Left lung (tissue), 10 donors: ENCODE results near the gene RAP2A. TPM values are rescaled to one million over a fixed set of nuclear protein-coding genes. Genes with fewer than 3 reads are reported as not detected.

Experiments
- ATAC-seq: fragments of 200-7000 bp; cut with Tn5 transposase; one replicate; pipeline ENCODE4 v1.9.1; 2020; ENCODE audit warnings: moderate library complexity
- DNase-seq, 4 donors: peaks; one replicate each; pipeline ENCODE4 v3.0.0-alpha.2; 2013 to 2020
- H3K27ac ChIP-seq, 2 donors: fragments of 200-600 bp; sonication (generic) in 1 of 2; one replicate each; pipeline versions ENCODE4 v1.5.0 to v1.8.0; 2020 to 2021
- H3K27me3 ChIP-seq, 2 donors: fragments of 200-600 bp; sonication (generic) in 1 of 2; one replicate each; pipeline versions ENCODE4 v1.5.0 to v1.8.0; 2020 to 2021
- H3K36me3 ChIP-seq, 2 donors: fragments of 200-600 bp; sonication (generic) in 1 of 2; one replicate each; pipeline versions ENCODE4 v1.5.0 to v1.8.0; 2020 to 2021
- H3K4me1 ChIP-seq, 2 donors: fragments of 200-600 bp; one replicate each; pipeline ENCODE4 v1.8.0; 2021
- H3K4me3 ChIP-seq, 2 donors: fragments of 200-600 bp; sonication (generic) in 1 of 2; one replicate each; pipeline versions ENCODE4 v1.5.0 to v1.8.0; 2020 to 2021; ENCODE audit warnings: mild to moderate bottlenecking in 1 of 2
- H3K9me3 ChIP-seq, 2 donors: fragments of 200-600 bp; sonication (generic) in 1 of 2; one replicate each; pipeline versions ENCODE4 v1.5.0 to v1.8.0; 2020 to 2021
- intact Hi-C, 2 donors: fragments of 100-400 bp; cut with DNase I; formaldehyde crosslinking; loops; one replicate each; pipeline versions ENCODE4 v1.11.2 to v1.14.2; 2022
- polyA plus RNA-seq, 6 donors: library from polyadenylated mRNA; unstranded; fragments of 120-200 nt; gene quantifications; one replicate each; pipeline ENCODE4 v1.2.1, GENCODE V29; 2013; ENCODE audit not compliant: insufficient read length in 6 of 6
- total RNA-seq, 2 donors: library from RNA; stranded (reverse); fragmentation: NEBNext Ultra II Directional; extraction: Animal tissue kit (Norgen Biotek cat#: 25700); gene quantifications; one replicate each; pipeline ENCODE4 v1.2.1, GENCODE V29; 2021
- TF ChIP-seq, protein P1 (sequence below), 2 donors: fragments of 200-600 bp; sonication (generic) in 1 of 2; IDR thresholded peaks; one replicate each; pipeline versions ENCODE4 v1.5.0 to v1.8.0; 2021; ENCODE audit warnings: antibody characterized with exemption in 2 of 2
- donor health status: DM: no; HTN: yes; CAD: no.
- donor health status: DM: no; HTN: no; CAD: no.

Gene RAP2A
- total and polyA plus RNA-seq, 8 donors = 44.7 to 53.5 (median 49.1) TPM

DNA sequence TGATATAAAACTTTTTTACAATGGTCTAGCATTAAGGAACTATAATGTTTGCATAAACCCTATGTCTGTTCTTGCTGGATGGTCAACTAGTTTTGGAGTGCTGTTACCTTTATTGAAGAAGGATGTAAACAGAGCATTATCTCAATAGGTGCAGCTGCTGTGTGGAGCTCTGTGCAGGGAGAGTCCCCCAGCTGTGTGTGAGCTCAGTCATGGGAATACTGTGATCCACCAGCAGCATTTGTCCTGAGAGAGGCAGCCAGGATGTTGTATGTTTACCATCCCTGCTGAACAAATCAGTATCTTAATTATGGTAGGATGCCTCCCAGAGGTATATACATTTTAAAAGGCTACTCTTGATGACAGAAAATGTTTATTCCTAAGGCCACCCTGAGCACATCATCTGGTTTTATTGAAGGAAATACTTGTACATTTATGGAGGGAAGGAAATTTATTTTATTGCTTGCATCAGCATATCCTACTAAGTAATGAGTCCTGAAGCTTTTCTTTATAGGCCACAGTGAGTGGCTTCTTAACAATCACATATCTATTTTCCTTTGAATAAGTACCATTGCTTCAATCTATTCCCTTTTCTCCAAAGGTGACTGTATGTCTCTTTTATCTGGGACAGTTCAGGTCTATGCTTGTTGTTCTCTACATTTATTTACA is 11.7 kb downstream of the RAP2A start:
- no peak overlapping the region for H3K4me3 ChIP-seq
- H3K36me3 ChIP-seq = peaks cover 0 to 5% of the 10 kb centered on the region in 2 donors
- ATAC-seq = no peak
- DNase-seq = no peak
- no peaks in the 10 kb centered on the region for H3K4me1 ChIP-seq
- no peaks in the 10 kb centered on the region for H3K27me3 ChIP-seq
- intact Hi-C loops = no loop called here
- H3K27ac ChIP-seq = no peak overlapping the region
- no peaks in the 10 kb centered on the region for H3K9me3 ChIP-seq
- TF ChIP-seq, protein P1, sequence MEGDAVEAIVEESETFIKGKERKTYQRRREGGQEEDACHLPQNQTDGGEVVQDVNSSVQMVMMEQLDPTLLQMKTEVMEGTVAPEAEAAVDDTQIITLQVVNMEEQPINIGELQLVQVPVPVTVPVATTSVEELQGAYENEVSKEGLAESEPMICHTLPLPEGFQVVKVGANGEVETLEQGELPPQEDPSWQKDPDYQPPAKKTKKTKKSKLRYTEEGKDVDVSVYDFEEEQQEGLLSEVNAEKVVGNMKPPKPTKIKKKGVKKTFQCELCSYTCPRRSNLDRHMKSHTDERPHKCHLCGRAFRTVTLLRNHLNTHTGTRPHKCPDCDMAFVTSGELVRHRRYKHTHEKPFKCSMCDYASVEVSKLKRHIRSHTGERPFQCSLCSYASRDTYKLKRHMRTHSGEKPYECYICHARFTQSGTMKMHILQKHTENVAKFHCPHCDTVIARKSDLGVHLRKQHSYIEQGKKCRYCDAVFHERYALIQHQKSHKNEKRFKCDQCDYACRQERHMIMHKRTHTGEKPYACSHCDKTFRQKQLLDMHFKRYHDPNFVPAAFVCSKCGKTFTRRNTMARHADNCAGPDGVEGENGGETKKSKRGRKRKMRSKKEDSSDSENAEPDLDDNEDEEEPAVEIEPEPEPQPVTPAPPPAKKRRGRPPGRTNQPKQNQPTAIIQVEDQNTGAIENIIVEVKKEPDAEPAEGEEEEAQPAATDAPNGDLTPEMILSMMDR (IDR thresholded peaks at IDR 0.05) = no peak

DNA sequence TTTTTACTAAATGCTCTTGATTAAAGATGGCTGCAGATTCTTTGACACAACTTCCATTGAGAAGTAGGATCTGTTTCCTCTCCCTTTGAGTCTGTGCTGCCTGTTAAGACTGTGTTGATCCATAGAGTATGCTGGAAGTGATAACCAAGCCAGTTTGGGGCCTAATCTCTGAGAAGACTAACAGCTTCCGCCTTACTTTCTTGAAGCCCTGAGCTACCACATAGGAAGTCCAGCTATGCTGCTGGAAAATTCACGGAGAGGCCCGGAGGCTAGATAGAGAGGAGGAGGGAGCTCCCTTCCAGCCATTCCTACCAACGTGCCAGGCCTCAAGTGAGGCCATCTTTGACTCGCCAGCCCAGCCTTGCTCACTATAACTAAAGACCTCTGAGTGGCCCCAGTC is 12.5 kb downstream of the RAP2A start:
- Histone ChIP-seq H3K4me1 (no peaks in the 10 kb centered on the region), H3K36me3 (peaks cover 0 to 5% of the 10 kb centered on the region in 2 donors), H3K4me3 (no peak overlapping the region), H3K27me3 (no peaks in the 10 kb centered on the region), H3K27ac (no peak overlapping the region), H3K9me3 (no peaks in the 10 kb centered on the region)
- no peak for ATAC-seq
- intact Hi-C loops = no loop called here
- TF ChIP-seq, protein P1 (IDR thresholded peaks at IDR 0.05) = no peak
- DNase-seq = no peak

DNA sequence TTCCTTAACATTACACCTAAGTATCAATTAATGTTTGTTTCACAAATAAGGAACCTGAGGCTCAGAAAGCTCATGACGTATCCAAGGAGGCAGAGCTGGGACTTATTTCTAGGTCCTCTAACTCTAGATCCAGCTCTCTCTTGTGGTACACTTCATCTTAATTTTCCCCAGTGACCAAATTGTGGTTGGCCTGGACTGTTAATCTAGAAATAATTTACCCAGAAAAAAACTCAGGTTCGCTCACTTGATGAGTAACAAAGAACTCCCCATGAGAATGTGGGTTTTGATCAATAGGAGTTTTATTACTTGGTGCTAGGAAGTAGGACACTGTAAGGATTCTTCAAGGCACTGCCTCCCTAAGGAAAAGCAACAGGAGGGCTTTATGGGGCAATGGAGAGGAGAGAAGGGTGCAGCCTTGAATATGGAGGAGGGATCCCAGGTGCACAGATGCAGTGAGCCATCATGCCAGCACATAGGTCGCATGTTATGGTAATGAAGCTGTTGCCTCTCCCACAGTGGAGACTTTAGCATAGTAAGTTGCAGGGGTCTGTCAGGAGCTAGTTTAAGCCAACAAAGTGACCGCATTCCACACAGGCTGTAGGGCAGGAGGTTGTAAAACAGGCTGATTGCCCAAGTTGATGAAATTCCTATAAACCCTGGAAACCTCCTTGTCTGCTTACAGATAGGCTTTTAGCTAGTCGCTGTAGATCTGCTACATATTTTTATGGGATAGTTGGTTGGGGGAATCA is 14.7 kb downstream of the RAP2A start:
- DNase-seq (no peak), ATAC-seq (no peak)
- H3K27ac ChIP-seq = no peak overlapping the region
- no peaks in the 10 kb centered on the region for H3K9me3 ChIP-seq
- peaks cover 0 to 5% of the 10 kb centered on the region in 2 donors for H3K36me3 ChIP-seq
- H3K4me1 ChIP-seq = no peaks in the 10 kb centered on the region
- TF ChIP-seq, protein P1 (IDR thresholded peaks at IDR 0.05) = no peak
- intact Hi-C loops = no loop called here
- H3K4me3 ChIP-seq = no peak overlapping the region
- H3K27me3 ChIP-seq = no peaks in the 10 kb centered on the region

DNA sequence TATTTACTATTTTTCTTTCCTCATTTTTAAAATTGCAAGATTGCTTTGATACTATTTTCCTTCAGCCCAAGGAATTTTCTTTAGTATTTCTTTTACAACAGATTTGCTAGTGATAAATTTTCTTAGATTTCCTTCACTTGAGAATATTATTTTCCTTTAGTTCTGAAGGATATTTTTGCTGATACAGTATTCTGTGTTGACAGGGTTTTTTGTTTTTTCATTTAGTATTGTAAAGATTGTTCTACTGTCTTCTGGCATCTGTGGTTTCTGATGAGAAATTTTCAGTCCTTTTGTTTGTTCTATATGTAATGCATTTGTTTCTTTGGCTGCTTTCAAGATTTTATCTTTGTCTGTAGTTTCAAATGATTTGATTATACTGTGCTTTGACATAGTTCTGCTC is 20.7 kb downstream of the RAP2A start:
- intact Hi-C loops = no loop called here
- TF ChIP-seq, protein P1 (IDR thresholded peaks at IDR 0.05) = no peak
- peaks cover 0 to 13% of the 10 kb centered on the region in 2 donors for H3K9me3 ChIP-seq
- H3K27me3 ChIP-seq = no peaks in the 10 kb centered on the region
- ATAC-seq (no peak), DNase-seq (no peak)
- peaks cover 2 to 7% of the 10 kb centered on the region in 2 donors for H3K4me1 ChIP-seq
- H3K4me3 ChIP-seq = no peak overlapping the region
- no peak overlapping the region for H3K27ac ChIP-seq
- no peaks in the 10 kb centered on the region for H3K36me3 ChIP-seq

DNA sequence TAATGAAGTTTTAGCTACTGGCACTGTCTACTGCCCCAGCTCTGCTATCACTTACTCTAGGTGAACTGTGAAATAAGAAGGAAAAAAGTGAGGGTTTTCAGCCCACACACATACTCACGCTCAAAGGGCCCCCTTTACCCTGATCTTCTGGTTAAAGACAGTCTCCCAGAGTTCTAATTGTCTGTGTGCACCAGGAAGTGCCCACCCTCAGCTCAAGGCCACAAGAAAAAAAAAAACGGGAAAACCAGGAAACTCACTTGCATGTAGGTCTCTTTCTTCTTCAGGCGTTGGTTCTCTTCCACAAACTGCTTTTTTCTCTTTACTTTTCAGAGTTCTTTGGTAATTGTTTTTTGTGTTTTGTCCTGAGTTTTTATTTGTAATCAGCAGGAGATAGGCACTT is 22.1 kb downstream of the RAP2A start:
- TF ChIP-seq, protein P1 (IDR thresholded peaks at IDR 0.05) = no peak
- no peaks in the 10 kb centered on the region for H3K27me3 ChIP-seq
- H3K4me3 ChIP-seq = no peak overlapping the region
- DNase-seq = no peak
- no peaks in the 10 kb centered on the region for H3K36me3 ChIP-seq
- peaks cover 0 to 13% of the 10 kb centered on the region in 2 donors for H3K9me3 ChIP-seq
- H3K4me1 ChIP-seq = peaks cover 7 to 13% of the 10 kb centered on the region in 2 donors
- no peak overlapping the region for H3K27ac ChIP-seq
- ATAC-seq = no peak
- intact Hi-C loops = no loop called here
